ENCODE results near the gene CCR5. TPM values are rescaled to one million over a fixed set of nuclear protein-coding genes. Genes with fewer than 3 reads are reported as not detected.

The CCR5 gene
- total RNA-seq, 1 donor from 2014 or later: 0.22 TPM

GRCh38 chr3:46358466-46358865 lies 12.3 kb upstream of the CCR5 start:
- no peak overlapping the region for H3K27ac Mint-ChIP-seq
- no peaks in the 10 kb centered on the region for H3K9me3 Mint-ChIP-seq
- no peak for DNase-seq (ENCODE audit: extremely low spot score, unreplicated experiment)
- H3K27me3 Mint-ChIP-seq: peaks cover 54% of the 10 kb centered on the region
- no peaks in the 10 kb centered on the region for H3K36me3 Mint-ChIP-seq
- no peaks in the 10 kb centered on the region for H3K4me1 Mint-ChIP-seq (ENCODE audit: unreplicated experiment)
- no peak for TF ChIP-seq CTCF (conservative IDR thresholded peaks at IDR 0.05)
- H3K4me3 Mint-ChIP-seq: no peak overlapping the region

- no peak for DNase-seq (ENCODE audit: extremely low spot score, unreplicated experiment)
These were observed 10.8 kb upstream of the CCR5 start for GRCh38 chr3:46359733-46360493.

GRCh38 chr3:46360907-46361306 lies 9.8 kb upstream of the CCR5 start:
- no peak for DNase-seq (ENCODE audit: extremely low spot score, unreplicated experiment)
- TF ChIP-seq CTCF (conservative IDR thresholded peaks at IDR 0.05): no peak
- no peaks in the 10 kb centered on the region for H3K9me3 Mint-ChIP-seq
- no peak overlapping the region for H3K27ac Mint-ChIP-seq
- no peak overlapping the region for H3K4me3 Mint-ChIP-seq
- H3K36me3 Mint-ChIP-seq: no peaks in the 10 kb centered on the region
- no peaks in the 10 kb centered on the region for H3K4me1 Mint-ChIP-seq (ENCODE audit: unreplicated experiment)
- H3K27me3 Mint-ChIP-seq: peaks cover 34% of the 10 kb centered on the region

More at GRCh38 chr3:46359733-46360493, 10.8 kb upstream of the CCR5 start:
- Mint-ChIP-seq H3K27me3 (peaks cover 40% of the 10 kb centered on the region), H3K27ac (no peak overlapping the region), H3K9me3 (no peaks in the 10 kb centered on the region), H3K36me3 (no peaks in the 10 kb centered on the region), H3K4me3 (no peak overlapping the region), H3K4me1 (ENCODE audit: unreplicated experiment) (no peaks in the 10 kb centered on the region)
- TF ChIP-seq CTCF (conservative IDR thresholded peaks at IDR 0.05): no peak

- Mint-ChIP-seq H3K27ac (no peak overlapping the region), H3K9me3 (no peaks in the 10 kb centered on the region), H3K36me3 (no peaks in the 10 kb centered on the region), H3K27me3 (peaks cover 32% of the 10 kb centered on the region), H3K4me1 (ENCODE audit: unreplicated experiment) (no peaks in the 10 kb centered on the region), H3K4me3 (no peak overlapping the region)
- no peak for DNase-seq (ENCODE audit: extremely low spot score, unreplicated experiment)
- no peak for TF ChIP-seq CTCF (conservative IDR thresholded peaks at IDR 0.05)
These were observed 9.1 kb upstream of the CCR5 start for GRCh38 chr3:46361408-46362283.

- Mint-ChIP-seq H3K36me3 (no peaks in the 10 kb centered on the region), H3K27me3 (peaks cover 17% of the 10 kb centered on the region), H3K4me3 (no peak overlapping the region), H3K27ac (no peak overlapping the region), H3K9me3 (no peaks in the 10 kb centered on the region), H3K4me1 (ENCODE audit: unreplicated experiment) (no peaks in the 10 kb centered on the region)
- TF ChIP-seq CTCF (conservative IDR thresholded peaks at IDR 0.05): no peak
- DNase-seq (ENCODE audit: extremely low spot score, unreplicated experiment): no peak
These were observed 5.7 kb upstream of the CCR5 start for GRCh38 chr3:46365041-46365440.

Measured in type B pancreatic cell (in vitro differentiated cells).